GM12878 (cell line): ENCODE data around the gene UHRF2.

Experiments
- CHD4 ChIP-seq: fragments of 200-600 bp; sonication (generic); IDR thresholded peaks from 2 replicates; pipeline ENCODE4 v1.6.1; 2016; ENCODE audit warnings: mild to moderate bottlenecking
- EZH2 ChIP-seq: IDR thresholded peaks from 2 replicates; pipeline ENCODE4 v1.6.1; 2012; ENCODE audit warnings: low read depth, mild to moderate bottlenecking, control low read depth, inconsistent platforms, low read length, borderline replicate concordance; ENCODE audit not compliant: control insufficient read depth
- SMC3 ChIP-seq: IDR thresholded peaks from 2 replicates; pipeline ENCODE4 v1.6.1; 2011; ENCODE audit warnings: low read length, improper control_type of control experiment, borderline replicate concordance
- TAF1 ChIP-seq: IDR thresholded peaks from 2 replicates; pipeline ENCODE4 v1.6.1; 2011; ENCODE audit warnings: mild to moderate bottlenecking, low read depth, low read length, borderline replicate concordance
- ZBTB11 ChIP-seq: fragments of 450-650 bp; formaldehyde crosslinking; IDR thresholded peaks from 2 replicates; pipeline ENCODE4 v1.5.0; 2022; ENCODE audit warnings: mild to moderate bottlenecking, missing genetic modification characterization

DNA sequence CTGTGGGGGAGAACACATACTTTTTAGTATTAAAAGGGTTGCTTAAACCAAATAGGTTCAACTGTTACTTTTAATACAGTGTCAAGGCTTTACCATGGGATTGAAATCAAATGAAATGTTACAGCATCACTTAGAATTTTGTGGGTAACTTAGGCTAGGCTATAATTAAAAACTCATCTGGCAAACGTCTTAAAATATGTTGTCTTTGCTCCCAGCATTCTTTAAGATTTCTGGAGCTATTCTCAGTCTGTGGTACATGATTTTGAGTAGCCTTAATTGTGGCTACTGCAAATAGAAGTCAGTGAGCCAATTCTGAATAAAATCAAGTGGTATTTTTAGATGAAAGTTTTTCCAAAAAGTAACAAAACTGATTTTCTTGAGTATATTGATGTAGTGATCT lies 30.7 kb downstream of the UHRF2 start:
- no peak for TF ChIP-seq ZBTB11 (CRISPR knock-in tag)
- no peak for TF ChIP-seq CHD4
- no peak for TF ChIP-seq TAF1
- TF ChIP-seq SMC3 = no peak
- TF ChIP-seq EZH2 = no peak
